ENCODE data around the gene GALNT4. TPM values are rescaled to one million over a fixed set of nuclear protein-coding genes. Genes with fewer than 3 reads are reported as not detected.

The GALNT4 gene
- total and polyA plus RNA-seq, 10 of the 15 experiments (the other 5 are each of a cell fraction or from before 2014, with no cell fraction given): 0.90 to 2.9 (median 1.8) TPM

GRCh38 chr12:89506050-89506449, 18.5 kb downstream of the GALNT4 start:
- H3K4me3 ChIP-seq: no peak overlapping the region
- H3K79me2 ChIP-seq (ENCODE audit: control insufficient read depth, insufficient read depth, low read length): no peaks in the 10 kb centered on the region
- no peak for ATAC-seq
- WGBS (ENCODE audit: insufficient coverage, insufficient replicate concordance, low lambda C conversion rate, missing lambda C conversion rate): 0% methylated on average over 1 of the region's 1 CpG
- in situ Hi-C loops (cut with MboI) (loop anchor here (25.0 kb wide), 1 partner anchor 1369 kb away; the partner anchor contains the start of genes CEP290 and TMTC3), intact Hi-C loops (cut with micrococcal nuclease; ENCODE audit: unreplicated experiment) (no loop called here)
- no peak overlapping the region for H3K9ac ChIP-seq (ENCODE audit: control insufficient read depth, insufficient read depth, low read length)
- POLR2A ChIA-PET: no interaction called here
- H3K9me3 ChIP-seq (replicated peaks; ENCODE audit: control insufficient read depth, insufficient read depth, low read length): no peaks in the 10 kb centered on the region
- DNase-seq (ENCODE audit: low read depth, low spot score): no peak
- SMC1A ChIA-PET (ENCODE audit: uncharacterized antibody, unreplicated experiment): interaction anchor here (1.3 to 1.5 kb wide), 2 partner anchors 18 to 22 kb away, joined by 3 to 4 read pairs; no protein-coding TSS in a partner anchor
- CTCF ChIA-PET: interaction anchor here (1.1 to 1.4 kb wide), 2 partner anchors 23 to 35 kb away, joined by 3 read pairs; no protein-coding TSS in a partner anchor
- H3K4me2 ChIP-seq (ENCODE audit: control insufficient read depth, insufficient read depth): no peak overlapping the region
- no peak overlapping the region for H3K27ac ChIP-seq (ENCODE audit: control insufficient read depth, insufficient read depth)
- no peaks in the 10 kb centered on the region for H4K20me1 ChIP-seq (ENCODE audit: control insufficient read depth, insufficient read depth)
- H3K27me3 ChIP-seq (replicated peaks in 1 of 2; ENCODE audit: control insufficient read depth in 2 of 2, insufficient read depth in 2 of 2, low read length in 1 of 2): no peaks in the 10 kb centered on the region
- no peak for FAIRE-seq
- H3K4me1 ChIP-seq (ENCODE audit: control insufficient read depth, insufficient read depth, low read length): no peaks in the 10 kb centered on the region
- no peaks in the 10 kb centered on the region for H3K36me3 ChIP-seq (ENCODE audit: control insufficient read depth in 2 of 2, insufficient read depth in 2 of 2, low read length in 1 of 2)
- no peak overlapping the region for H2AFZ ChIP-seq (ENCODE audit: control insufficient read depth, low read depth, low read length)
- BruUV-seq (replicated peaks): no TSS peak
- RAD21 ChIA-PET (ENCODE audit: unreplicated experiment): no interaction called here
- TF ChIP-seq E2F4 (IDR thresholded peaks at IDR 0.05; ENCODE audit: low read depth, low read length): no peak
- no peak for TF ChIP-seq NR2C1 (IDR thresholded peaks at IDR 0.05)
- no peak for TF ChIP-seq ELK1 (IDR thresholded peaks at IDR 0.05; ENCODE audit: low read depth, low read length)
- TF ChIP-seq NR2C2 (IDR thresholded peaks at IDR 0.05; ENCODE audit: borderline replicate concordance, control insufficient read depth, insufficient read length, low read depth): no peak
- TF ChIP-seq TCF12 (IDR thresholded peaks at IDR 0.05; ENCODE audit: low read depth, low read length): no peak
- TF ChIP-seq HDAC2 (IDR thresholded peaks at IDR 0.05): no peak
- no peak for TF ChIP-seq NR2F1 (conservative IDR thresholded peaks at IDR 0.05)
- no peak for TF ChIP-seq IKZF2 (IDR thresholded peaks at IDR 0.05)
- no peak for TF ChIP-seq NBN (IDR thresholded peaks at IDR 0.05)
- no peak for TF ChIP-seq ZNF207 (IDR thresholded peaks at IDR 0.05; ENCODE audit: borderline replicate concordance)
- no peak for TF ChIP-seq STAT3 (IDR thresholded peaks at IDR 0.05; ENCODE audit: low read depth, low read length)
- no peak for TF ChIP-seq RUNX3 (IDR thresholded peaks at IDR 0.05; ENCODE audit: low read length)
- no peak for TF ChIP-seq BCL11A (IDR thresholded peaks at IDR 0.05; ENCODE audit: low read depth, low read length)
- TF ChIP-seq PAX5 (IDR thresholded peaks at IDR 0.05; ENCODE audit: borderline replicate concordance, low read depth, low read length): no peak
- no peak for TF ChIP-seq NRF1 (conservative IDR thresholded peaks at IDR 0.05; ENCODE audit: low read depth, low read length)
- no peak for TF ChIP-seq CHD2 (IDR thresholded peaks at IDR 0.05; ENCODE audit: borderline replicate concordance, low read depth, low read length)
- TF ChIP-seq KDM1A (IDR thresholded peaks at IDR 0.05; ENCODE audit: borderline replicate concordance): no peak
- TF ChIP-seq REST (IDR thresholded peaks at IDR 0.05; ENCODE audit: low read depth, low read length): no peak
